H1 (cell line): ENCODE data around the gene BTAF1. TPM values are rescaled to one million over a fixed set of nuclear protein-coding genes. Genes with fewer than 3 reads are reported as not detected.

ENCODE experiments used
- CTCF ChIA-PET: fragments of 300-600 bp; sonication (Branson Sonifier 250); formaldehyde crosslinking; loops from one replicate; lab custom pipeline; 2021; ENCODE audit not compliant: partially characterized antibody; lab: Charles Lee
- POLR2A ChIA-PET: fragments of 300-600 bp; sonication (Branson Sonifier 250); formaldehyde crosslinking; loops from one replicate; lab custom pipeline; 2021; ENCODE audit warnings: inconsistent platforms; ENCODE audit not compliant: partially characterized antibody; lab: Charles Lee
- DNase-seq, 2 experiments: peaks; one replicate each; pipeline versions ENCODE4 v3.0.0 to v3.0.0-alpha.2; 2010 to 2022; ENCODE audit warnings: low spot score in 2 of 2, low read depth in 1 of 2, mixed read lengths in 1 of 2
- FAIRE-seq: peaks from 2 replicates; lab custom pipeline; 2011; peaks lifted over from hg19 to GRCh38; lab: Jason Lieb, UNC
- H2AFZ ChIP-seq: 2 replicates; pipeline ENCODE4 v1.8.1; 2012; ENCODE audit warnings: low read length, inconsistent platforms
- H2AK5ac ChIP-seq: 2 replicates; pipeline ENCODE4 v1.6.1; 2013; ENCODE audit warnings: low read depth, low read length
- H2BK120ac ChIP-seq: replicated peaks from 2 replicates; pipeline ENCODE3; 2013; ENCODE audit warnings: low read depth, low read length, inconsistent platforms
- H2BK12ac ChIP-seq: 2 replicates; pipeline ENCODE4 v1.6.1; 2013; ENCODE audit warnings: low read depth, low read length
- H2BK15ac ChIP-seq: 2 replicates; pipeline ENCODE4 v1.6.1; 2013; ENCODE audit warnings: low read length
- H2BK20ac ChIP-seq: 2 replicates; pipeline ENCODE4 v1.6.1; 2013; ENCODE audit warnings: low read length
- H2BK5ac ChIP-seq: 2 replicates; pipeline ENCODE4 v1.6.1; 2013; ENCODE audit warnings: low read depth, low read length
- H3K14ac ChIP-seq: 2 replicates; pipeline ENCODE4 v1.6.1; 2013; ENCODE audit warnings: inconsistent platforms; ENCODE audit not compliant: insufficient read length
- H3K18ac ChIP-seq: 2 replicates; pipeline ENCODE4 v1.6.1; 2013; ENCODE audit warnings: low read length; ENCODE audit errors: extremely low read depth
- H3K23ac ChIP-seq: 2 replicates; pipeline ENCODE4 v1.6.1; 2013; ENCODE audit warnings: inconsistent platforms; ENCODE audit not compliant: insufficient read length
- H3K23me2 ChIP-seq: 2 replicates; pipeline ENCODE4 v1.6.1; 2013; ENCODE audit warnings: low read depth, low read length
- H3K27ac ChIP-seq: 2 replicates; pipeline ENCODE4 v1.6.1; 2011; ENCODE audit warnings: low read depth, low read length, inconsistent platforms
- H3K27me3 ChIP-seq, 4 experiments: replicated peaks in 1 of 4; 1 replicate in 1 of 4; 2 replicates in 3 of 4; pipeline versions ENCODE4 v1.6.1 to v1.8.1; 2011 to 2013; ENCODE audit warnings: low read length in 3 of 4, mild to moderate bottlenecking in 3 of 4, inconsistent platforms in 2 of 4, mixed read lengths in 2 of 4, moderate library complexity in 1 of 4; ENCODE audit not compliant: control insufficient read depth in 3 of 4, insufficient read depth in 3 of 4; ENCODE audit errors: extremely low read depth in 1 of 4
- H3K36me3 ChIP-seq, 4 experiments: 2 replicates each; pipeline versions ENCODE4 v1.6.1 to v1.8.1; 2011 to 2013; ENCODE audit warnings: mild to moderate bottlenecking in 4 of 4, low read length in 3 of 4, moderate library complexity in 2 of 4, control low read depth in 1 of 4, inconsistent platforms in 1 of 4; ENCODE audit not compliant: insufficient read depth in 4 of 4, control insufficient read depth in 2 of 4
- H3K4ac ChIP-seq: replicated peaks from 2 replicates; pipeline ENCODE3; 2013; ENCODE audit warnings: low read length, low read depth, mixed read lengths, inconsistent platforms; ENCODE audit not compliant: insufficient read length
- H3K4me1 ChIP-seq, 4 experiments: replicated peaks in 1 of 4; 1 replicate in 1 of 4; 2 replicates in 3 of 4; pipeline versions ENCODE4 v1.6.1 to v1.8.1; 2011 to 2013; ENCODE audit warnings: low read length in 3 of 4, inconsistent platforms in 2 of 4, mixed read lengths in 1 of 4; ENCODE audit not compliant: insufficient read depth in 4 of 4, control insufficient read depth in 3 of 4
- H3K4me2 ChIP-seq, 2 experiments: 2 replicates each; pipeline versions ENCODE4 v1.6.1 to v1.8.1; 2011 to 2013; ENCODE audit warnings: low read depth in 2 of 2, low read length in 2 of 2, control low read depth in 1 of 2, inconsistent platforms in 1 of 2, mild to moderate bottlenecking in 1 of 2; ENCODE audit not compliant: insufficient read depth in 1 of 2
- H3K4me3 ChIP-seq, 4 experiments: fragments of 200-600, 300-600 bp in 1 of 4; sonication (generic), shearing (Covaris generic), sonication (Bioruptor Twin) in 1 of 4; 2 replicates each; pipeline versions ENCODE4 v1.5.1 to v1.8.1; 2011 to 2016; ENCODE audit warnings: low read length in 4 of 4, low read depth in 3 of 4, control low read depth in 2 of 4, inconsistent platforms in 2 of 4, mild to moderate bottlenecking in 2 of 4, mixed read lengths in 1 of 4, moderate library complexity in 1 of 4; ENCODE audit not compliant: insufficient read depth in 2 of 4; ENCODE audit errors: extremely low read depth in 1 of 4
- H3K56ac ChIP-seq: replicated peaks from 2 replicates; pipeline ENCODE3; 2013; ENCODE audit warnings: low read depth, mild to moderate bottlenecking, mixed read lengths, low read length, inconsistent platforms; ENCODE audit not compliant: insufficient read length
- H3K79me1 ChIP-seq: 2 replicates; pipeline ENCODE4 v1.6.1; 2013; ENCODE audit warnings: low read depth, low read length, control low read depth
- H3K79me2 ChIP-seq, 2 experiments: 2 replicates each; pipeline versions ENCODE4 v1.6.1 to v1.8.1; 2012 to 2013; ENCODE audit warnings: low read length in 2 of 2, mild to moderate bottlenecking in 2 of 2, inconsistent platforms in 1 of 2; ENCODE audit not compliant: insufficient read depth in 2 of 2, control insufficient read depth in 1 of 2
- H3K9ac ChIP-seq, 4 experiments: replicated peaks in 1 of 4; 1 replicate in 1 of 4; 2 replicates in 3 of 4; pipeline versions ENCODE4 v1.6.1 to v1.8.1; 2011 to 2013; ENCODE audit warnings: low read depth in 3 of 4, low read length in 3 of 4, control low read depth in 2 of 4, mild to moderate bottlenecking in 2 of 4, moderate library complexity in 2 of 4, inconsistent platforms in 1 of 4; ENCODE audit errors: extremely low read depth in 1 of 4
- H3K9me3 ChIP-seq, 2 experiments: 2 replicates each; pipeline versions ENCODE4 v1.6.1 to v1.8.1; 2012 to 2013; ENCODE audit warnings: mild to moderate bottlenecking in 2 of 2, moderate library complexity in 2 of 2, control low read depth in 1 of 2, inconsistent platforms in 1 of 2, low read depth in 1 of 2, low read length in 1 of 2, mixed read lengths in 1 of 2; ENCODE audit not compliant: insufficient read depth in 2 of 2
- H4K20me1 ChIP-seq, 2 experiments: replicated peaks in 1 of 2; 2 replicates each; pipeline versions ENCODE3 to v1.8.1; 2011 to 2013; ENCODE audit warnings: inconsistent platforms in 2 of 2, low read length in 2 of 2, mild to moderate bottlenecking in 1 of 2; ENCODE audit not compliant: insufficient read depth in 2 of 2, control insufficient read depth in 1 of 2
- H4K5ac ChIP-seq: 2 replicates; pipeline ENCODE4 v1.6.1; 2013; ENCODE audit warnings: low read length, low read depth, mixed read lengths, inconsistent platforms; ENCODE audit not compliant: insufficient read length
- H4K8ac ChIP-seq: 2 replicates; pipeline ENCODE4 v1.8.0; 2013; ENCODE audit warnings: mild to moderate bottlenecking, moderate library complexity, low read length, inconsistent platforms; ENCODE audit not compliant: insufficient read depth; ENCODE audit errors: extremely low read depth
- H4K91ac ChIP-seq: replicated peaks from 2 replicates; pipeline ENCODE3; 2013; ENCODE audit warnings: low read length, mixed read lengths, inconsistent platforms; ENCODE audit not compliant: insufficient read length
- CHD2 ChIP-seq: IDR thresholded peaks from 2 replicates; pipeline ENCODE4 v1.6.1; 2012; ENCODE audit warnings: low read length, improper control_type of control experiment
- CTCF ChIP-seq, 3 experiments: IDR thresholded peaks; 1 replicate in 2 of 3; 2 replicates in 1 of 3; pipeline versions ENCODE4 v1.5.1 to v1.6.1; 2011; ENCODE audit warnings: low read length in 3 of 3, mild to moderate bottlenecking in 3 of 3, inconsistent platforms in 2 of 3, low read depth in 1 of 3, moderate library complexity in 1 of 3; ENCODE audit not compliant: insufficient read depth in 1 of 3; ENCODE audit errors: control extremely low read depth in 1 of 3
- JUN ChIP-seq: IDR thresholded peaks from 2 replicates; pipeline ENCODE4 v1.6.1; 2011; ENCODE audit warnings: low read depth, mild to moderate bottlenecking, improper control_type of control experiment, low read length
- KDM4A ChIP-seq: IDR thresholded peaks from one replicate; pipeline ENCODE4 v1.7.1; 2012; ENCODE audit warnings: low read depth, mild to moderate bottlenecking, moderate library complexity, low read length, inconsistent platforms; ENCODE audit not compliant: severe bottlenecking
- KDM5A ChIP-seq: fragments of 200-600 bp; IDR thresholded peaks from 2 replicates; pipeline ENCODE4 v1.7.1; 2012; ENCODE audit warnings: mild to moderate bottlenecking, low read length, inconsistent platforms, mixed read lengths
- POLR2AphosphoS5 ChIP-seq: IDR thresholded peaks from 2 replicates; pipeline ENCODE4 v1.6.1; 2011; ENCODE audit warnings: low read depth, low read length
- SIRT6 ChIP-seq: IDR thresholded peaks from one replicate; pipeline ENCODE4 v1.7.1; 2012; ENCODE audit warnings: low read length, inconsistent platforms
- TBP ChIP-seq: IDR thresholded peaks from 2 replicates; pipeline ENCODE4 v1.6.1; 2011; ENCODE audit warnings: low read depth, low read length, improper control_type of control experiment
- WGBS, 2 experiments: shearing (Covaris generic) in 1 of 2; methylation state at CpG; one replicate each; pipeline versions ENCODE4 v1.1.6 to v1.1.7; 2013 to 2015; ENCODE audit warnings: low lambda C conversion rate in 2 of 2, mixed read lengths in 2 of 2, inconsistent platforms in 1 of 2, low coverage in 1 of 2, missing lambda C conversion rate in 1 of 2; ENCODE audit not compliant: insufficient replicate concordance in 2 of 2, insufficient coverage in 1 of 2, insufficient read length in 1 of 2; ENCODE audit errors: extremely low coverage in 1 of 2, missing lambda C conversion rate in 1 of 2; 5-methylcytosine and 5-hydroxymethylcytosine counted together
- polyA plus RNA-seq, 7 experiments: library from polyadenylated mRNA; depleted of rRNA in 3 of 7; stranded (reverse) in 5 of 7; unstranded in 2 of 7; fragments of >200 nt in 5 of 7; fragments of 200-250 nt in 2 of 7; gene quantifications; 1 replicate in 5 of 7; 2 replicates in 1 of 7; 4 replicates in 1 of 7; pipeline versions ENCODE4 v1.2.1 to v1.2.3, GENCODE V29; 2011 to 2013; ENCODE audit warnings: missing spikeins in 2 of 7, mixed read lengths in 2 of 7
- total RNA-seq: library from RNA; stranded (reverse); fragmentation: NEBNext Ultra II Directional; extraction: Animal tissue kit (Norgen Biotek cat#: 25700); gene quantifications from 2 replicates; pipeline ENCODE4 v1.2.1, GENCODE V29; 2021

BTAF1 gene
- total and polyA plus RNA-seq, 2 of the 8 experiments (the other 6 are each of a cell fraction or from before 2014, with no cell fraction given), result 24.5 to 39.1 TPM

GRCh38 chr10:91957091-91957490 is 33.5 kb downstream of the BTAF1 start:
- H3K18ac ChIP-seq, result no peak overlapping the region
- no peaks in the 10 kb centered on the region for H3K9me3 ChIP-seq
- no peak overlapping the region for H4K8ac ChIP-seq
- POLR2A ChIA-PET, result interaction anchor here (0.7 kb wide), 1 partner anchor 8 kb away, joined by 3 read pairs; no protein-coding TSS in a partner anchor
- H3K79me1 ChIP-seq, result no peaks in the 10 kb centered on the region
- no peak overlapping the region for H2BK12ac ChIP-seq
- H3K36me3 ChIP-seq, result peaks cover 4 to 77% (median 40%) of the 10 kb centered on the region in 4 experiments
- no peak overlapping the region for H2BK120ac ChIP-seq
- CTCF ChIA-PET, result no interaction called here
- H3K4me1 ChIP-seq, result peaks cover 0 to 3% (median 0%) of the 10 kb centered on the region in 4 experiments; a peak in 2 of 7 replicates
- no peak overlapping the region for H3K14ac ChIP-seq
- no peak overlapping the region for H3K9ac ChIP-seq
- no peaks in the 10 kb centered on the region for H3K27me3 ChIP-seq
- no peak overlapping the region for H3K27ac ChIP-seq
- H3K4me3 ChIP-seq, result no peak overlapping the region
- H3K79me2 ChIP-seq, result peaks cover 0 to 3% of the 10 kb centered on the region in 2 experiments; a peak in 1 of 4 replicates
- no peak overlapping the region for H3K4me2 ChIP-seq
- H2BK5ac ChIP-seq, result no peak overlapping the region
- H2BK15ac ChIP-seq, result no peak overlapping the region
- no peak overlapping the region for H2AFZ ChIP-seq
- WGBS, 2 experiments, result 100% methylated on average over 1 of the region's 1 CpG; no CpG with 5 or more reads in 1 of the 2 experiments
- H3K23ac ChIP-seq, result no peak overlapping the region
- no peak overlapping the region for H2AK5ac ChIP-seq
- no peaks in the 10 kb centered on the region for H4K20me1 ChIP-seq
- no peak for FAIRE-seq
- no peak overlapping the region for H4K5ac ChIP-seq
- DNase-seq, result no peak
- no peaks in the 10 kb centered on the region for H3K23me2 ChIP-seq
- no peak overlapping the region for H3K4ac ChIP-seq
- H2BK20ac ChIP-seq, result no peak overlapping the region
- H3K56ac ChIP-seq, result no peak overlapping the region
- no peak overlapping the region for H4K91ac ChIP-seq
- TF ChIP-seq SIRT6 (no peak), TBP (no peak), JUN (no peak), KDM4A (no peak), KDM5A (no peak), POLR2AphosphoS5 (no peak), CHD2 (no peak), CTCF (IDR thresholded peaks at IDR 0.05; ENCODE audit: control extremely low read depth in 1 of 3, insufficient read depth in 1 of 3, low read depth in 1 of 3, low read length in 3 of 3) (no peak)
